RPMI8226 (cell line): ENCODE data around the gene DAP3.
A peak's percentile ranks its signal among the peaks of the same experiment; 100 is the strongest.
"Not testable (repeated sequence)": the region's sequence is repeated elsewhere in the genome, so short reads cannot be mapped to it uniquely, and the experiment has no call there.

Experiments
- DNase-seq: peaks from one replicate; pipeline ENCODE4 v3.0.0-alpha.2; 2015

DAP3 gene

GRCh38 chr1:155689081-155689607 is at the start of gene DAP3:
TSS of gene DAP3 (plus strand) at chr1:155689091. CDS start at chr1:155709780, 20,689 bp downstream.
- peak; percentile 10 for DNase-seq

- DNase-seq: no peak
Observed at GRCh38 chr1:155640367-155640766, 48.5 kb upstream of the DAP3 start.

GRCh38 chr1:155642559-155643180 is 46.2 kb upstream of the DAP3 start:
- not testable (repeated sequence) for DNase-seq

GRCh38 chr1:155643230-155643629 is 45.7 kb upstream of the DAP3 start:
- DNase-seq: no peak

- no peak for DNase-seq
Observed at GRCh38 chr1:155645034-155645598, 43.8 kb upstream of the DAP3 start.

- no peak for DNase-seq
Observed at GRCh38 chr1:155645648-155646047, 43.2 kb upstream of the DAP3 start.

- no peak for DNase-seq
Observed at GRCh38 chr1:155646307-155646706, 42.6 kb upstream of the DAP3 start.

- peak; percentile 26 for DNase-seq
Observed at GRCh38 chr1:155648207-155649147, 40.4 kb upstream of the DAP3 start.

- DNase-seq: peak; percentile 24
Observed at GRCh38 chr1:155649676-155650075, 39.2 kb upstream of the DAP3 start.

- DNase-seq: no peak
Observed at GRCh38 chr1:155650231-155650757, 38.6 kb upstream of the DAP3 start.

GRCh38 chr1:155651861-155652661 is 36.8 kb upstream of the DAP3 start:
- no peak for DNase-seq

- DNase-seq: no peak
Observed at GRCh38 chr1:155652951-155653350, 35.9 kb upstream of the DAP3 start.

GRCh38 chr1:155657463-155657862 is 31.4 kb upstream of the DAP3 start:
- no peak for DNase-seq

GRCh38 chr1:155661239-155661638 is 27.7 kb upstream of the DAP3 start:
- not testable (repeated sequence) for DNase-seq

- DNase-seq: no peak
Observed at GRCh38 chr1:155669233-155670162, 19.4 kb upstream of the DAP3 start.

GRCh38 chr1:155671750-155672149 is 17.1 kb upstream of the DAP3 start:
- no peak for DNase-seq

GRCh38 chr1:155673003-155673402 is 15.9 kb upstream of the DAP3 start:
- no peak for DNase-seq

GRCh38 chr1:155678027-155678426 is 10.9 kb upstream of the DAP3 start:
- DNase-seq: no peak

- not testable (repeated sequence) for DNase-seq
Observed at GRCh38 chr1:155678992-155679391, 9.9 kb upstream of the DAP3 start.

GRCh38 chr1:155680531-155680930 is 8.4 kb upstream of the DAP3 start:
- DNase-seq: no peak

GRCh38 chr1:155681776-155682175 is 7.1 kb upstream of the DAP3 start:
- no peak for DNase-seq
